Duodenal mucosa (tissue), 2 donors: Measurements from ENCODE around the gene B4GAT1.

Experiments used
- H3K27ac ChIP-seq: one replicate; pipeline ENCODE4 v1.7.0; 2013; ENCODE audit warnings: low read depth, low read length
- H3K27me3 ChIP-seq, 2 donors: one replicate each; pipeline ENCODE4 v1.7.0; 2013; ENCODE audit warnings: low read length in 2 of 2, control low read depth in 1 of 2; ENCODE audit not compliant: insufficient read depth in 2 of 2, control insufficient read depth in 1 of 2
- H3K36me3 ChIP-seq, 2 donors: one replicate each; pipeline ENCODE4 v1.7.0; 2013; ENCODE audit warnings: low read length in 2 of 2, control low read depth in 1 of 2; ENCODE audit not compliant: insufficient read depth in 2 of 2, control insufficient read depth in 1 of 2
- H3K4me1 ChIP-seq, 2 donors: one replicate each; pipeline ENCODE4 v1.7.0; 2013; ENCODE audit warnings: low read length in 2 of 2, control low read depth in 1 of 2; ENCODE audit not compliant: insufficient read depth in 2 of 2, control insufficient read depth in 1 of 2
- H3K4me3 ChIP-seq, 2 donors: one replicate each; pipeline ENCODE4 v1.7.0; 2013; ENCODE audit warnings: low read length in 2 of 2, low read depth in 1 of 2
- H3K9ac ChIP-seq, 2 donors: one replicate each; pipeline ENCODE4 v1.7.0; 2013; ENCODE audit warnings: low read length in 2 of 2, low read depth in 1 of 2
- H3K9me3 ChIP-seq, 2 donors: one replicate each; pipeline ENCODE4 v1.7.0; 2013; ENCODE audit warnings: low read length in 2 of 2, control low read depth in 1 of 2; ENCODE audit not compliant: control insufficient read depth in 1 of 2

The B4GAT1 gene

DNA sequence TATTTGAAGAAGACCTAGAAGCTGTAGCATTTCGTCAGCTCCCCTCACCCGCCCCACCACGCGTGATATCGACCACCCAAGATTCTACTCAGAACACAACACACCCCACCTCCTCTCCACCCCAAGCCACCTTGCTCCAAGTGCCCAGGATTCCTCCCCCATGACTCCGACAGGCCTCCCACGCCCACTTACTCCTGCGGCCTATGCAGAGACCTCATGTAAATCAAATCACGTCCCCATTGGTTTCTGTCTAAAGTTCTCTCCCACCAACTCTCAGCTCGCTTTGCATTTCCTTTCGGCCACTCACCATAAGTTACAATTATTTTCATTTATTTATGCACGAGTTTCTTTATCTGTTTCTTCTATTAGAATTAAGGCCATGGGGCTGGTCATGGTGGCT lies 44.8 kb downstream of the B4GAT1 start:
- no peaks in the 10 kb centered on the region for H3K4me1 ChIP-seq
- no peaks in the 10 kb centered on the region for H3K9me3 ChIP-seq
- no peaks in the 10 kb centered on the region for H3K36me3 ChIP-seq
- no peaks in the 10 kb centered on the region for H3K27me3 ChIP-seq
- no peak overlapping the region for H3K27ac ChIP-seq
- H3K9ac ChIP-seq: no peak overlapping the region
- H3K4me3 ChIP-seq: no peak overlapping the region

DNA sequence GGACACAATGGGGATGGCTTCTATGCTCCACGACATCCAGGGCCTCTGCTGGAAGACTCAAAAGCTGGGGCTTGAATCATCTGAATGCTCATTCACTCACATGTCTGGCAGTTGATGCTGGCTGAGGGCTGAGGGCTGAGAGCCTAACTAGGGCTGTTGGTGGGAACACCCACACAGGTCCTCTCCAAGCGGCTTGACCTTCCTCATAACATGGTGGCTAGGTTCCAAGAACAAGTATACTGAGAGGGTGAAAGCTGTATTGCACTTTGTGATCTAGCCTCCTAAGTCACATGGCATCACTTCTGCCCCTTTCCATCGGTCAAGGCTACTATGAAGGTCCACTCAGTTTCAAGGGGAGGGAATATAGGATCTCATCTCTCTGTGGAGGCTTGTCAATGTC lies 48.2 kb downstream of the B4GAT1 start:
- no peak overlapping the region for H3K4me3 ChIP-seq
- H3K9ac ChIP-seq: no peak overlapping the region
- H3K9me3 ChIP-seq: no peaks in the 10 kb centered on the region
- H3K27me3 ChIP-seq: peaks cover 2 to 4% of the 10 kb centered on the region in 2 donors
- no peak overlapping the region for H3K27ac ChIP-seq
- no peaks in the 10 kb centered on the region for H3K4me1 ChIP-seq
- H3K36me3 ChIP-seq: no peaks in the 10 kb centered on the region

DNA sequence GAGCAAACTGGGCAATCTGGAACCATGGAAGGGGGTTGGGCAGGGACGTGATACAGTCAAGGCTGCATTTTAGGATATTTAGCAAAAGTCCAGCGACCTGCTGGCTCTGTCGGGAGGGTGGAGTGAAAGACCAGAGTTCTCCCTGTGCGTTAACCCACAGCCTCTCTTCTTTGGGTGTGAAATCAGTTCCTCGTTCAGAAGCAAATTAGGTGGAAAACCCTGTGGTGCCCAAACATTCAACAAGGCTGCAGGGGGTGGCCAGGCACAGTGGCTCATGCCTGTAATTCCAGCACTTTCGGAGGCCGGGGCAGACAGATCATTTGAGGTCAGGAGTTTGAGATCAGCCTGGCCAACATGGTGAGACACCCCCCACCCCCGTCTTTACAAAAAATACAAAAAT lies 49.8 kb downstream of the B4GAT1 start:
- Histone ChIP-seq H3K9me3 (no peaks in the 10 kb centered on the region), H3K9ac (no peak overlapping the region), H3K27ac (no peak overlapping the region), H3K4me3 (no peak overlapping the region), H3K27me3 (peaks cover 15 to 17% of the 10 kb centered on the region in 2 donors), H3K4me1 (peaks cover 0 to 6% of the 10 kb centered on the region in 2 donors), H3K36me3 (no peaks in the 10 kb centered on the region)
